Measurements from ENCODE around the gene CPA1. TPM values are rescaled to one million over a fixed set of nuclear protein-coding genes. Genes with fewer than 3 reads are reported as not detected.

The CPA1 gene
- total RNA-seq, 2 donors from 2014 or later, result 35.4 TPM; not detected in 1

- Histone ChIP-seq H3K4me3 (no peak overlapping the region), H3K4me1 (no peaks in the 10 kb centered on the region), H3K9me3 (no peaks in the 10 kb centered on the region), H3K36me3 (no peaks in the 10 kb centered on the region), H3K27ac (no peak overlapping the region), H3K9ac (ENCODE audit: low read depth in 2 of 2, low read length in 2 of 2) (no peak overlapping the region), H3K27me3 (no peaks in the 10 kb centered on the region)
- intact Hi-C loops (cut with DNase I), result no loop called here
- no peak for TF ChIP-seq CTCF (IDR thresholded peaks at IDR 0.05)
- no peak for DNase-seq
These were observed 46.3 kb downstream of the CPA1 start for GRCh38 chr7:130426564-130426963.

DNA sequence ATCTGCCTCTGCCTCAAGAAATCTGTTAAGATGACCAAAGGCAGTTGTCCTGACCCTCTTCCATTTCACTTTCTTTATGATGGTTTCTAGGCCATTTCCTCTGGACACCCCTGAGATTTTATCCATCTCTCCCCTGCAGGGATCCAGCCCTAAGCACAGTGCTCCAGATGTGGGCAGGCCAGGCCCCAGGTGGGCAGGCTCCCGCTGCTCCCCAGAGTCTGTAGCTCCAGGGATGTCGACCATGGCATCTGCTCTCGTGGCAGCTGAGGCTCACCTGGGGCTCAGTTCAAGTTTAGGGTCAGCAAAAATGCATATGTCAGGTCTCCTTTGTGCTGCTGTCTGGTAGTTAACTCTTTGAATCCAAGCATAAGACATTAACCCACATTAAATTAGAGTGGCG lies 48.7 kb downstream of the CPA1 start:
- no peaks in the 10 kb centered on the region for H3K27me3 ChIP-seq
- no peak overlapping the region for H3K9ac ChIP-seq (ENCODE audit: low read depth in 2 of 2, low read length in 2 of 2)
- no peaks in the 10 kb centered on the region for H3K9me3 ChIP-seq
- H3K36me3 ChIP-seq, result no peaks in the 10 kb centered on the region
- no peak for DNase-seq
- TF ChIP-seq CTCF (IDR thresholded peaks at IDR 0.05), result no peak
- no peak overlapping the region for H3K4me3 ChIP-seq
- intact Hi-C loops (cut with DNase I), result no loop called here
- H3K4me1 ChIP-seq, result no peaks in the 10 kb centered on the region
- no peak overlapping the region for H3K27ac ChIP-seq

- intact Hi-C loops (cut with DNase I), result no loop called here
- no peak for DNase-seq
- Histone ChIP-seq H3K36me3 (no peaks in the 10 kb centered on the region), H3K4me1 (no peaks in the 10 kb centered on the region), H3K9me3 (no peaks in the 10 kb centered on the region), H3K9ac (ENCODE audit: low read depth in 2 of 2, low read length in 2 of 2) (no peak overlapping the region), H3K27me3 (no peaks in the 10 kb centered on the region), H3K27ac (no peak overlapping the region), H3K4me3 (no peak overlapping the region)
- TF ChIP-seq CTCF (IDR thresholded peaks at IDR 0.05), result no peak
These were observed 49.8 kb downstream of the CPA1 start for GRCh38 chr7:130430115-130430514.

GRCh38 chr7:130430841-130431666 lies 50.8 kb downstream of the CPA1 start:
- TF ChIP-seq CTCF (IDR thresholded peaks at IDR 0.05), result no peak
- Histone ChIP-seq H3K27ac (no peak overlapping the region), H3K4me3 (no peak overlapping the region), H3K9ac (ENCODE audit: low read depth in 2 of 2, low read length in 2 of 2) (no peak overlapping the region), H3K27me3 (no peaks in the 10 kb centered on the region), H3K4me1 (no peaks in the 10 kb centered on the region), H3K36me3 (no peaks in the 10 kb centered on the region), H3K9me3 (no peaks in the 10 kb centered on the region)
- intact Hi-C loops (cut with DNase I), result no loop called here
- DNase-seq, result no peak

DNA sequence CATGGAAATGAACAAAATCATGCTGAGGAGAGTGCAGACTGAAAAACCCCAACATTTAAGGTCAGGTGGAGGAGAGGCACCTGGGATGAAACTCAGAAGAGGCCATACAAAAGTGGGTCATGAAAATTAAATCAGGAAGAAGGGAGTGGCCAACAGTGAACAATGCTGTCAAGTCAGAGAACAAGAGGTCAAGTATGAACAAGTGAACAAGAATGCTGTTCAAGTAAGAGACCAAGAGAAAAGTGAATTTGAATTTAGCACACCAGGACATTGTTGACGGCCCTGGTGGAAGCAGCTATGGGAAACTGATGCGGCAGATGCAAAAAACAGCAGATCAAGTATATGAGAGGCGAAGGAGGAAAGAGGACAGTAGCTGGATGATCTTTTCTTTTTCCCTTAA lies 52.6 kb downstream of the CPA1 start:
- no peak for DNase-seq
- Histone ChIP-seq H3K9me3 (no peaks in the 10 kb centered on the region), H3K27ac (no peak overlapping the region), H3K36me3 (no peaks in the 10 kb centered on the region), H3K9ac (ENCODE audit: low read depth in 2 of 2, low read length in 2 of 2) (no peak overlapping the region), H3K4me1 (no peaks in the 10 kb centered on the region), H3K4me3 (no peak overlapping the region), H3K27me3 (no peaks in the 10 kb centered on the region)
- intact Hi-C loops (cut with DNase I), result no loop called here
- TF ChIP-seq CTCF (IDR thresholded peaks at IDR 0.05), result no peak
